Fibroblast of lung (primary cell): ENCODE results near the gene PPIP5K1. TPM values are rescaled to one million over a fixed set of nuclear protein-coding genes. Genes with fewer than 3 reads are reported as not detected.

Source experiments
- DNase-seq, 2 donors: peaks; one replicate each; pipeline versions ENCODE4 v3.0.0 to v3.0.0-alpha.2; 2010; ENCODE audit warnings: low read depth in 2 of 2
- H2AFZ ChIP-seq: 2 replicates; pipeline ENCODE4 v1.5.1; 2012; ENCODE audit warnings: low read length, control low read depth, inconsistent platforms
- H3K27ac ChIP-seq: 2 replicates; pipeline ENCODE4 v1.5.1; 2011; ENCODE audit warnings: low read length, control low read depth; ENCODE audit not compliant: insufficient read depth
- H3K27me3 ChIP-seq: 2 replicates; pipeline ENCODE4 v1.5.1; 2011; ENCODE audit warnings: mild to moderate bottlenecking, low read length; ENCODE audit not compliant: control insufficient read depth, insufficient read depth
- H3K36me3 ChIP-seq: 2 replicates; pipeline ENCODE4 v1.5.1; 2011; ENCODE audit warnings: low read length; ENCODE audit not compliant: control insufficient read depth, insufficient read depth
- H3K4me1 ChIP-seq: 2 replicates; pipeline ENCODE4 v1.5.1; 2011; ENCODE audit warnings: low read length; ENCODE audit not compliant: control insufficient read depth, insufficient read depth; ENCODE audit errors: extremely low read depth
- H3K4me2 ChIP-seq: 2 replicates; pipeline ENCODE4 v1.5.1; 2011; ENCODE audit warnings: low read length, control low read depth; ENCODE audit not compliant: insufficient read depth; ENCODE audit errors: extremely low read depth
- H3K4me3 ChIP-seq, 4 experiments: fragments of 200-600 bp in 1 of 4; sonication (generic) in 1 of 4; replicated peaks in 1 of 4; 2 replicates each; pipeline ENCODE4 v1.5.1; 2011 to 2016; ENCODE audit warnings: low read length in 4 of 4, low read depth in 3 of 4, mild to moderate bottlenecking in 3 of 4, control low read depth in 2 of 4, inconsistent platforms in 1 of 4, mixed read lengths in 1 of 4; ENCODE audit not compliant: insufficient read depth in 1 of 4; ENCODE audit errors: control extremely low read depth in 1 of 4
- H3K79me2 ChIP-seq: 2 replicates; pipeline ENCODE4 v1.5.1; 2012; ENCODE audit warnings: mild to moderate bottlenecking, low read length, inconsistent platforms; ENCODE audit not compliant: control insufficient read depth, insufficient read depth
- H3K9ac ChIP-seq: 2 replicates; pipeline ENCODE4 v1.5.1; 2011; ENCODE audit warnings: mild to moderate bottlenecking, low read length, control low read depth; ENCODE audit not compliant: insufficient read depth
- H3K9me3 ChIP-seq: 2 replicates; pipeline ENCODE4 v1.5.1; 2012; ENCODE audit warnings: low read depth, low read length; ENCODE audit not compliant: control insufficient read depth, insufficient read depth
- H4K20me1 ChIP-seq: 2 replicates; pipeline ENCODE4 v1.5.1; 2011; ENCODE audit warnings: low read length; ENCODE audit not compliant: control insufficient read depth, insufficient read depth; ENCODE audit errors: extremely low read depth
- EZH2 ChIP-seq: IDR thresholded peaks from 2 replicates; pipeline ENCODE4 v1.5.1; 2012; ENCODE audit warnings: low read length, control low read depth, mild to moderate bottlenecking; ENCODE audit errors: missing control alignments
- polyA plus RNA-seq, 2 donors: library from polyadenylated mRNA; depleted of rRNA in 1 of 2; stranded (reverse) in 1 of 2; unstranded in 1 of 2; fragments of >200 nt; gene quantifications; 2 replicates each; pipeline ENCODE4 v1.2.1, GENCODE V29; 2011 to 2012; ENCODE audit warnings: missing spikeins in 1 of 2
- total RNA-seq: library from RNA; depleted of rRNA; stranded (reverse); fragments of >200 nt; gene quantifications from 2 replicates; pipeline ENCODE4 v1.2.1, GENCODE V29; 2014
- TF ChIP-seq, protein P1 (sequence below), 2 donors: IDR thresholded peaks in 1 of 2; conservative IDR thresholded peaks in 1 of 2; 1 replicate in 1 of 2; 2 replicates in 1 of 2; pipeline ENCODE4 v1.5.1; 2011 to 2012; ENCODE audit warnings: low read length in 2 of 2, control low read depth in 1 of 2, inconsistent platforms in 1 of 2, low read depth in 1 of 2, mild to moderate bottlenecking in 1 of 2

PPIP5K1 gene
- total and polyA plus RNA-seq, 2 donors (not counting 1 experiment from before 2014, with no cell fraction given): 19.6 to 40.8 TPM

DNA sequence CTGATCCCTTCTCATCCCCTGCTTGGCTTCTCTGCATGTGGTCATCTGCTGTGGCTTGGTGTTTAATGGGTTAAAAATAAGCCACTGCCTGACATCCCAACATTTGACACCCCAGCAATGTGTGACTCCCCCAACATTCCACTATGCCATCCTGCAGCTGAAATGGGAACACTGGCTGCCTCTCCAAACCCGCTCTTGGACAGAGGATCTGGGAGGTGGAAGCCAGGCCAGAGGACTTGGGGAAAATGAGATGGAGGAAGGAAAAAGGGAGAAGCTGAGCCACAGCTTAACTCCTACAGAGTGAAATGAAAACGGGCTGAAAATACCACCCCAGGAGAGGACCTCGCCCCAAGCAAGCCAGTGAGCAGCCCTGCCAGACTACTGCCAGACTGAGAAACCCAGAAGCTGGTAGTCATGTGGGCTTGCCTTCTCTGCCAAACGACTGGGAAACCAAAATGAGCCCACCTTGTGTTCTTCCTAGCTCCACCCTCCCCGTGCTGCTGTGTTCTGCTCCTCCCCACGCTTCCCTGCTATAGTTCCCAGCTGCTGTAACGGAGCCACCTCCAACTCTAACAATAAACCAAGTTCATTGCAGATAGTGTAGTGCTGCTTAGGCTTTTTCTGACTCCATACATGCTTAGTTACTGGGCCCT is 58.9 kb downstream of the PPIP5K1 start:
- H3K79me2 ChIP-seq: no peaks in the 10 kb centered on the region
- H3K9me3 ChIP-seq: no peaks in the 10 kb centered on the region
- no peak overlapping the region for H3K9ac ChIP-seq
- no peak overlapping the region for H3K27ac ChIP-seq
- DNase-seq: no peak
- H3K4me2 ChIP-seq: no peak overlapping the region
- H3K36me3 ChIP-seq: peaks cover 12% of the 10 kb centered on the region
- TF ChIP-seq EZH2: no peak
- TF ChIP-seq, protein P1, sequence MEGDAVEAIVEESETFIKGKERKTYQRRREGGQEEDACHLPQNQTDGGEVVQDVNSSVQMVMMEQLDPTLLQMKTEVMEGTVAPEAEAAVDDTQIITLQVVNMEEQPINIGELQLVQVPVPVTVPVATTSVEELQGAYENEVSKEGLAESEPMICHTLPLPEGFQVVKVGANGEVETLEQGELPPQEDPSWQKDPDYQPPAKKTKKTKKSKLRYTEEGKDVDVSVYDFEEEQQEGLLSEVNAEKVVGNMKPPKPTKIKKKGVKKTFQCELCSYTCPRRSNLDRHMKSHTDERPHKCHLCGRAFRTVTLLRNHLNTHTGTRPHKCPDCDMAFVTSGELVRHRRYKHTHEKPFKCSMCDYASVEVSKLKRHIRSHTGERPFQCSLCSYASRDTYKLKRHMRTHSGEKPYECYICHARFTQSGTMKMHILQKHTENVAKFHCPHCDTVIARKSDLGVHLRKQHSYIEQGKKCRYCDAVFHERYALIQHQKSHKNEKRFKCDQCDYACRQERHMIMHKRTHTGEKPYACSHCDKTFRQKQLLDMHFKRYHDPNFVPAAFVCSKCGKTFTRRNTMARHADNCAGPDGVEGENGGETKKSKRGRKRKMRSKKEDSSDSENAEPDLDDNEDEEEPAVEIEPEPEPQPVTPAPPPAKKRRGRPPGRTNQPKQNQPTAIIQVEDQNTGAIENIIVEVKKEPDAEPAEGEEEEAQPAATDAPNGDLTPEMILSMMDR (conservative IDR thresholded peaks at IDR 0.05 in 1 of 2, IDR thresholded peaks at IDR 0.05 in 1 of 2; ENCODE audit: low read depth in 1 of 2, low read length in 2 of 2): no peak
- H3K4me3 ChIP-seq: no peak overlapping the region
- H4K20me1 ChIP-seq: no peaks in the 10 kb centered on the region
- no peaks in the 10 kb centered on the region for H3K4me1 ChIP-seq
- H2AFZ ChIP-seq: no peak overlapping the region
- H3K27me3 ChIP-seq: no peaks in the 10 kb centered on the region

DNA sequence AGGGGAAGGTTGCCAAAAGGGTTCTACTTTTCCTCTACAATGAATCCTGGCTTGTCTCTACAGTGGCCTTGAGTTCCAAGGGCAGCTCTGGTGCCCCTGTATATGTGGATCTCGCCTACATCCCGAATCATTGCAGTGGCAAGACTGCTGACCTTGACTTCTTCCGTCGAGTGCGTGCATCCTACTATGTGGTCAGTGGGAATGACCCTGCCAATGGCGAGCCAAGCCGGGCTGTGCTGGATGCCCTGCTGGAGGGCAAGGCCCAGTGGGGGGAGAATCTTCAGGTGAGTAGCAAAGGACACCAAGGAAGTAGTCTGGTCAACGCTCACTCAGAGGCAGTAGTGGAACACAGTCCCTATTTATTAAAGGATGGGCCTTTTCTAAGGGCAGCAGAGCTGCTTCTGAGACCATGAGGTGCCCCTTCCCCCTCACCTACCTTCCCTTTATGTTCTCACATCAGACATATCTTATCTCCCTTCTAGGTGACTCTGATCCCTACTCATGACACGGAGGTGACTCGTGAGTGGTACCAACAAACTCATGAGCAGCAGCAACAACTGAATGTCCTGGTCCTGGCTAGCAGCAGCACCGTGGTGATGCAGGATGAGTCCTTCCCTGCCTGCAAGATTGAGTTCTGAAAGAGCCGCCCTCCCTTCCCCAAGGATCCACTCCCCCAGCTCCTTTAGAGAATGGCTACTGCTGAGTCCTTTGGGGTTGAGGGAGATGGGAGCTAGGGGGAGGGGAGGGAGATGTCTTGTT is 60.2 kb downstream of the PPIP5K1 start:
- TF ChIP-seq, protein P1 (conservative IDR thresholded peaks at IDR 0.05 in 1 of 2, IDR thresholded peaks at IDR 0.05 in 1 of 2; ENCODE audit: low read depth in 1 of 2, low read length in 2 of 2): no peak
- TF ChIP-seq EZH2: no peak
- H3K79me2 ChIP-seq: peaks cover 1% of the 10 kb centered on the region
- H3K9me3 ChIP-seq: no peaks in the 10 kb centered on the region
- no peaks in the 10 kb centered on the region for H3K4me1 ChIP-seq
- H3K27me3 ChIP-seq: no peaks in the 10 kb centered on the region
- no peak overlapping the region for H2AFZ ChIP-seq
- H3K27ac ChIP-seq: no peak overlapping the region
- H3K9ac ChIP-seq: no peak overlapping the region
- H4K20me1 ChIP-seq: no peaks in the 10 kb centered on the region
- H3K4me2 ChIP-seq: no peak overlapping the region
- no peak overlapping the region for H3K4me3 ChIP-seq
- peaks cover 16% of the 10 kb centered on the region for H3K36me3 ChIP-seq
- DNase-seq: no peak

DNA sequence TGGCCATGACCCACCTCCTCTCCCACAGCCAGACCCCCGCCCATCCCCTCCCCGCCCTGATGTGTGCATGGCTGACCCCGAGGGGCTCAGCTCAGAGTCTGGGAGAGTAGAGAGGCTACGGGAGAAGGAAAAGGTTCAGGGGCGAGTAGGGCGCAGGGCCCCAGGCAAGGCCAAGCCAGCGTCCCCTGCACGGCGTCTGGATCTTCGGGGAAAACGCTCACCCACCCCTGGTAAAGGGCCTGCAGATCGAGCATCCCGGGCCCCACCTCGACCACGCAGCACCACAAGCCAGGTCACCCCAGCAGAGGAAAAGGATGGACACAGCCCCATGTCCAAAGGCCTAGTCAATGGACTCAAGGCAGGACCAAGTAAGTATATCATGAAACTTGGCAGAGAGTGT is 60.9 kb downstream of the PPIP5K1 start:
- H3K4me1 ChIP-seq: no peaks in the 10 kb centered on the region
- H3K4me2 ChIP-seq: no peak overlapping the region
- H3K36me3 ChIP-seq: peaks cover 19% of the 10 kb centered on the region
- DNase-seq: no peak
- TF ChIP-seq, protein P1 (conservative IDR thresholded peaks at IDR 0.05 in 1 of 2, IDR thresholded peaks at IDR 0.05 in 1 of 2; ENCODE audit: low read depth in 1 of 2, low read length in 2 of 2): no peak
- no peak for TF ChIP-seq EZH2
- no peaks in the 10 kb centered on the region for H4K20me1 ChIP-seq
- no peak overlapping the region for H3K4me3 ChIP-seq
- H3K27me3 ChIP-seq: no peaks in the 10 kb centered on the region
- no peak overlapping the region for H2AFZ ChIP-seq
- no peak overlapping the region for H3K27ac ChIP-seq
- H3K9me3 ChIP-seq: no peaks in the 10 kb centered on the region
- peaks cover 1% of the 10 kb centered on the region for H3K79me2 ChIP-seq
- H3K9ac ChIP-seq: no peak overlapping the region
